WTC11 (cell line): ENCODE data around the gene POU2F3. TPM values are rescaled to one million over a fixed set of nuclear protein-coding genes. Genes with fewer than 3 reads are reported as not detected.

Experiments used
- ATF1 ChIP-seq: sonication (generic); formaldehyde crosslinking; IDR thresholded peaks from 2 replicates; pipeline ENCODE4 v1.8.1; 2023; ENCODE audit warnings: mild to moderate bottlenecking, moderate library complexity, missing genetic modification reagents
- CREM ChIP-seq: sonication (generic); formaldehyde crosslinking; IDR thresholded peaks from 2 replicates; pipeline ENCODE4 v1.8.1; 2022; ENCODE audit warnings: mild to moderate bottlenecking, missing genetic modification reagents, moderate library complexity
- FOXP1 ChIP-seq: sonication (generic); formaldehyde crosslinking; IDR thresholded peaks from 2 replicates; pipeline ENCODE4 v1.8.0; 2022; ENCODE audit warnings: missing genetic modification reagents, mild to moderate bottlenecking, moderate library complexity, borderline replicate concordance
- JAZF1 ChIP-seq: fragments of 250-450 bp; sonication (Bioruptor Pico); IDR thresholded peaks from 2 replicates; pipeline ENCODE4 v1.9.0; 2021; ENCODE audit warnings: moderate library complexity, mild to moderate bottlenecking, inconsistent platforms
- NFATC4 ChIP-seq: fragments of 250-450 bp; sonication (Bioruptor Pico); IDR thresholded peaks from 2 replicates; pipeline ENCODE4 v1.9.0; 2021; ENCODE audit warnings: mild to moderate bottlenecking
- OVOL2 ChIP-seq: fragments of 250-450 bp; sonication (Bioruptor Pico); IDR thresholded peaks from 2 replicates; pipeline ENCODE4 v1.9.0; 2021; ENCODE audit warnings: mild to moderate bottlenecking, borderline replicate concordance
- PRRX2 ChIP-seq: fragments of 250-450 bp; sonication (Bioruptor Pico); IDR thresholded peaks from 2 replicates; pipeline ENCODE4 v1.8.0; 2021; ENCODE audit warnings: mild to moderate bottlenecking
- SMAD3 ChIP-seq: sonication (generic); formaldehyde crosslinking; IDR thresholded peaks from 2 replicates; pipeline ENCODE4 v1.8.0; 2022; ENCODE audit warnings: missing genetic modification reagents, mild to moderate bottlenecking, borderline replicate concordance
- SMAD4 ChIP-seq: sonication (generic); formaldehyde crosslinking; IDR thresholded peaks from 2 replicates; pipeline ENCODE4 v1.8.0; 2022; ENCODE audit warnings: mild to moderate bottlenecking, missing genetic modification reagents
- ZNF671 ChIP-seq: fragments of 250-450 bp; sonication (Bioruptor Pico); IDR thresholded peaks from 2 replicates; pipeline ENCODE4 v1.8.0; 2021; ENCODE audit warnings: mild to moderate bottlenecking
- total RNA-seq: library from RNA; stranded (reverse); gene quantifications from 3 replicates; pipeline ENCODE4 v1.2.3, GENCODE V29; 2021
- TF ChIP-seq, protein P1 (sequence below): sonication (generic); formaldehyde crosslinking; IDR thresholded peaks from 2 replicates; pipeline ENCODE4 v1.8.1; 2023; ENCODE audit warnings: mild to moderate bottlenecking, missing genetic modification reagents, moderate library complexity
- TF ChIP-seq, protein P2 (sequence below): fragments of 250-450 bp; sonication (Bioruptor Pico); conservative IDR thresholded peaks from 2 replicates; pipeline ENCODE4 v1.9.0; 2021; ENCODE audit warnings: mild to moderate bottlenecking
- TF ChIP-seq, protein P3 (sequence below): sonication (generic); formaldehyde crosslinking; IDR thresholded peaks from 2 replicates; pipeline ENCODE4 v1.8.0; 2022; ENCODE audit warnings: mild to moderate bottlenecking, missing genetic modification reagents
- TF ChIP-seq, protein P4 (sequence below): sonication (generic); formaldehyde crosslinking; IDR thresholded peaks from 2 replicates; pipeline ENCODE4 v1.8.0; 2023; ENCODE audit warnings: missing genetic modification reagents, mild to moderate bottlenecking, borderline replicate concordance
- TF ChIP-seq, protein P5 (sequence below): fragments of 250-450 bp; sonication (Bioruptor Pico); IDR thresholded peaks from 2 replicates; pipeline ENCODE4 v1.9.0; 2021; ENCODE audit warnings: mild to moderate bottlenecking, borderline replicate concordance
- TF ChIP-seq, protein P6 (sequence below): fragments of 250-450 bp; sonication (Bioruptor Pico); IDR thresholded peaks from 2 replicates; pipeline ENCODE4 v1.8.0; 2021; ENCODE audit warnings: mild to moderate bottlenecking
- TF ChIP-seq, protein P7 (sequence below): sonication (generic); formaldehyde crosslinking; IDR thresholded peaks from 2 replicates; pipeline ENCODE4 v1.8.1; 2022; ENCODE audit warnings: mild to moderate bottlenecking, missing genetic modification reagents, moderate library complexity, borderline replicate concordance

The POU2F3 gene
- total RNA-seq, 1 experiment from 2014 or later, result 0.61 TPM

DNA sequence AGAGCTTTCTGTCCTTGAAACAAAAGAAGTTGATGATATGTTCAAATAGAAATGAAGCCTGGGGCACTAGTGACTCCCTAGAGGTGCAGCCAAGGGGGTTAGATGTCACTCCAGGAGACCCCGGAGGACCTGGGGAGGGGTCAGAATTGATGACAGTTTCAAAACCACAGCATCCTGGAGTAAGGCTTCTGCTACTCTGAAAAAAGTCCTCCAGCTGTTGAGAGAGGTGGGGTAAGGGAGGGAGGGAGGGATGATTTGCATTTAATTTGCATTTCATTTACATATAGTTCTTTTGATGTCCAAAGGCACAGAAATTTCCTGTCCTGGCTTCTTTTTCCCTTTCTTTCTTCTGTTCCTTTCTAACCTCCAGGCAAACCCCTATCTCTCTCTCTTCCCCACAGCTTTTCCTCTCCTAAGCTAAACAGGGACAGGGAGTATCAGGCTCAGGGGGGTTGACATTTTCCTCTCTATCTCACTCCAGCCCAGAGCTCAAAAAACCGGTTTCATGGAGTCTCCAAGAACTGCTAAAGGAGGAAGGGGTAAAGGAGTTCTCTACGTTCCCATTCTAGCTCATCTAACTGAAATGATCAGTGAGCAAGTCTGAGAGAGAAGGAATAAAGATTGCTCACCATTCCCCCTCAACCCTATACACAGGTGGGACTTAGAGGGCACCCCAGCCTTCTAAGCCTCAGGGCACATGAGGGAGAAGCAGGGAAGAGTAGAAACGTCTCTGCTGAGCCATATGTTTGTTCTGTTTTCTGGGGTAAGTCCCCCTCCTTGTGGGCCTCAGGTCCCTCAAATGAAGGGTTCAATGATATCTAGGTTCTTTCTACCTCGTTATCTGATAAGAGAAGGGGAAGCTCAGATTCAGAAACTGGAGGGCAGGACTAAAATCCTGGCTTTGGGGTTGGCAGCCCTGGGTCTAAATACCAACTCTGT, 3.5 kb upstream of the POU2F3 start (continued):
- TF ChIP-seq, protein P1, sequence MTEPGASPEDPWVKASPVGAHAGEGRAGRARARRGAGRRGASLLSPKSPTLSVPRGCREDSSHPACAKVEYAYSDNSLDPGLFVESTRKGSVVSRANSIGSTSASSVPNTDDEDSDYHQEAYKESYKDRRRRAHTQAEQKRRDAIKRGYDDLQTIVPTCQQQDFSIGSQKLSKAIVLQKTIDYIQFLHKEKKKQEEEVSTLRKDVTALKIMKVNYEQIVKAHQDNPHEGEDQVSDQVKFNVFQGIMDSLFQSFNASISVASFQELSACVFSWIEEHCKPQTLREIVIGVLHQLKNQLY (CRISPR knock-in tag), result 0 out of 2 replicates have a peak, but pooled peaks have one; percentile 81
- TF ChIP-seq CREM (CRISPR knock-in tag) (0 out of 2 replicates have a peak, but pooled peaks have one; percentile 71), JAZF1 (CRISPR knock-in tag) (no peak; the same call in 1 of the 2 replicates), ZNF671 (CRISPR knock-in tag) (peak; percentile 99), SMAD3 (CRISPR knock-in tag) (peak; percentile 85; the same call in 1 of the 2 replicates), NFATC4 (CRISPR knock-in tag) (peak; percentile 99), PRRX2 (peak; percentile 98), FOXP1 (CRISPR knock-in tag) (no peak; the same call in 1 of the 2 replicates), SMAD4 (peak; percentile 63; the same call in 1 of the 2 replicates), ATF1 (CRISPR knock-in tag) (0 out of 2 replicates have a peak, but pooled peaks have one; percentile 33), OVOL2 (CRISPR knock-in tag) (no peak)
- TF ChIP-seq, protein P2, sequence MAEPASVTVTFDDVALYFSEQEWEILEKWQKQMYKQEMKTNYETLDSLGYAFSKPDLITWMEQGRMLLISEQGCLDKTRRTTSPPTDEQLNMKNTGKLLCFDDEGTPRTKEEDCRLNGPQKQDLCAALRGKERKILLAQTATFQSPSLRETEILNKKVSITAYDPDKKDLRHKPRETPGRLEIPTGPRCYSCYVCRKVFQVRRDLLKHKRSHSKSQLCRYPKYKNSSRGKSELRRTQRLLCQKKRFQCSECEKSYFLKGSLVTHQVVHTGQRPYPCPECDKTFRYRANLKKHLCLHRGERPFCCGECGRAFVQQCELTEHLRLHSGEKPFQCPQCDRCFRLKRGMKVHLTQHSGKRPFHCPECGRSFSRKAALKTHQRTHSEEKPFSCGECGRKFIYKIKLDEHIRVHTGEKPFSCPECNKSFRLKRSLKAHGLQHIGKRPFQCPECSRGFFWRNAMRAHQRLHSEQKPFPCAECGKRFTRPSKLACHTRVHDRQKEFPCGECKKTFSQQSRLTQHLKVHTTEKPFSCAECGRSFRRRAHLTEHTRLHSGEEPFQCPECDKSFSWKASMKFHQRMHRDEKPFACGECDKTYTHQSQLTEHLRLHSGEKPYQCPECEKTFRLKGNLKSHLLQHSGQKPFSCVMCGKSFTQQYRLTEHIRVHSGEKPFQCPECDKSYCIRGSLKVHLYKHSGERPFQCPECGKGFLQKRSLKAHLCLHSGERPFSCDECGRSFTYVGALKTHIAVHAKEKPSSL, result peak; percentile 88
- TF ChIP-seq, protein P3, sequence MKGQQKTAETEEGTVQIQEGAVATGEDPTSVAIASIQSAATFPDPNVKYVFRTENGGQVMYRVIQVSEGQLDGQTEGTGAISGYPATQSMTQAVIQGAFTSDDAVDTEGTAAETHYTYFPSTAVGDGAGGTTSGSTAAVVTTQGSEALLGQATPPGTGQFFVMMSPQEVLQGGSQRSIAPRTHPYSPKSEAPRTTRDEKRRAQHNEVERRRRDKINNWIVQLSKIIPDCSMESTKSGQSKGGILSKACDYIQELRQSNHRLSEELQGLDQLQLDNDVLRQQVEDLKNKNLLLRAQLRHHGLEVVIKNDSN (CRISPR knock-in tag), result 0 out of 2 replicates have a peak, but pooled peaks have one; percentile 22
- TF ChIP-seq, protein P4, sequence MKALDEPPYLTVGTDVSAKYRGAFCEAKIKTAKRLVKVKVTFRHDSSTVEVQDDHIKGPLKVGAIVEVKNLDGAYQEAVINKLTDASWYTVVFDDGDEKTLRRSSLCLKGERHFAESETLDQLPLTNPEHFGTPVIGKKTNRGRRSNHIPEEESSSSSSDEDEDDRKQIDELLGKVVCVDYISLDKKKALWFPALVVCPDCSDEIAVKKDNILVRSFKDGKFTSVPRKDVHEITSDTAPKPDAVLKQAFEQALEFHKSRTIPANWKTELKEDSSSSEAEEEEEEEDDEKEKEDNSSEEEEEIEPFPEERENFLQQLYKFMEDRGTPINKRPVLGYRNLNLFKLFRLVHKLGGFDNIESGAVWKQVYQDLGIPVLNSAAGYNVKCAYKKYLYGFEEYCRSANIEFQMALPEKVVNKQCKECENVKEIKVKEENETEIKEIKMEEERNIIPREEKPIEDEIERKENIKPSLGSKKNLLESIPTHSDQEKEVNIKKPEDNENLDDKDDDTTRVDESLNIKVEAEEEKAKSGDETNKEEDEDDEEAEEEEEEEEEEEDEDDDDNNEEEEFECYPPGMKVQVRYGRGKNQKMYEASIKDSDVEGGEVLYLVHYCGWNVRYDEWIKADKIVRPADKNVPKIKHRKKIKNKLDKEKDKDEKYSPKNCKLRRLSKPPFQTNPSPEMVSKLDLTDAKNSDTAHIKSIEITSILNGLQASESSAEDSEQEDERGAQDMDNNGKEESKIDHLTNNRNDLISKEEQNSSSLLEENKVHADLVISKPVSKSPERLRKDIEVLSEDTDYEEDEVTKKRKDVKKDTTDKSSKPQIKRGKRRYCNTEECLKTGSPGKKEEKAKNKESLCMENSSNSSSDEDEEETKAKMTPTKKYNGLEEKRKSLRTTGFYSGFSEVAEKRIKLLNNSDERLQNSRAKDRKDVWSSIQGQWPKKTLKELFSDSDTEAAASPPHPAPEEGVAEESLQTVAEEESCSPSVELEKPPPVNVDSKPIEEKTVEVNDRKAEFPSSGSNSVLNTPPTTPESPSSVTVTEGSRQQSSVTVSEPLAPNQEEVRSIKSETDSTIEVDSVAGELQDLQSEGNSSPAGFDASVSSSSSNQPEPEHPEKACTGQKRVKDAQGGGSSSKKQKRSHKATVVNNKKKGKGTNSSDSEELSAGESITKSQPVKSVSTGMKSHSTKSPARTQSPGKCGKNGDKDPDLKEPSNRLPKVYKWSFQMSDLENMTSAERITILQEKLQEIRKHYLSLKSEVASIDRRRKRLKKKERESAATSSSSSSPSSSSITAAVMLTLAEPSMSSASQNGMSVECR (CRISPR knock-in tag), result 0 out of 2 replicates have a peak, but pooled peaks have one; percentile 35
- TF ChIP-seq, protein P5, sequence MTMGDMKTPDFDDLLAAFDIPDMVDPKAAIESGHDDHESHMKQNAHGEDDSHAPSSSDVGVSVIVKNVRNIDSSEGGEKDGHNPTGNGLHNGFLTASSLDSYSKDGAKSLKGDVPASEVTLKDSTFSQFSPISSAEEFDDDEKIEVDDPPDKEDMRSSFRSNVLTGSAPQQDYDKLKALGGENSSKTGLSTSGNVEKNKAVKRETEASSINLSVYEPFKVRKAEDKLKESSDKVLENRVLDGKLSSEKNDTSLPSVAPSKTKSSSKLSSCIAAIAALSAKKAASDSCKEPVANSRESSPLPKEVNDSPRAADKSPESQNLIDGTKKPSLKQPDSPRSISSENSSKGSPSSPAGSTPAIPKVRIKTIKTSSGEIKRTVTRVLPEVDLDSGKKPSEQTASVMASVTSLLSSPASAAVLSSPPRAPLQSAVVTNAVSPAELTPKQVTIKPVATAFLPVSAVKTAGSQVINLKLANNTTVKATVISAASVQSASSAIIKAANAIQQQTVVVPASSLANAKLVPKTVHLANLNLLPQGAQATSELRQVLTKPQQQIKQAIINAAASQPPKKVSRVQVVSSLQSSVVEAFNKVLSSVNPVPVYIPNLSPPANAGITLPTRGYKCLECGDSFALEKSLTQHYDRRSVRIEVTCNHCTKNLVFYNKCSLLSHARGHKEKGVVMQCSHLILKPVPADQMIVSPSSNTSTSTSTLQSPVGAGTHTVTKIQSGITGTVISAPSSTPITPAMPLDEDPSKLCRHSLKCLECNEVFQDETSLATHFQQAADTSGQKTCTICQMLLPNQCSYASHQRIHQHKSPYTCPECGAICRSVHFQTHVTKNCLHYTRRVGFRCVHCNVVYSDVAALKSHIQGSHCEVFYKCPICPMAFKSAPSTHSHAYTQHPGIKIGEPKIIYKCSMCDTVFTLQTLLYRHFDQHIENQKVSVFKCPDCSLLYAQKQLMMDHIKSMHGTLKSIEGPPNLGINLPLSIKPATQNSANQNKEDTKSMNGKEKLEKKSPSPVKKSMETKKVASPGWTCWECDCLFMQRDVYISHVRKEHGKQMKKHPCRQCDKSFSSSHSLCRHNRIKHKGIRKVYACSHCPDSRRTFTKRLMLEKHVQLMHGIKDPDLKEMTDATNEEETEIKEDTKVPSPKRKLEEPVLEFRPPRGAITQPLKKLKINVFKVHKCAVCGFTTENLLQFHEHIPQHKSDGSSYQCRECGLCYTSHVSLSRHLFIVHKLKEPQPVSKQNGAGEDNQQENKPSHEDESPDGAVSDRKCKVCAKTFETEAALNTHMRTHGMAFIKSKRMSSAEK (CRISPR knock-in tag), result peak; percentile 98
- TF ChIP-seq, protein P6, sequence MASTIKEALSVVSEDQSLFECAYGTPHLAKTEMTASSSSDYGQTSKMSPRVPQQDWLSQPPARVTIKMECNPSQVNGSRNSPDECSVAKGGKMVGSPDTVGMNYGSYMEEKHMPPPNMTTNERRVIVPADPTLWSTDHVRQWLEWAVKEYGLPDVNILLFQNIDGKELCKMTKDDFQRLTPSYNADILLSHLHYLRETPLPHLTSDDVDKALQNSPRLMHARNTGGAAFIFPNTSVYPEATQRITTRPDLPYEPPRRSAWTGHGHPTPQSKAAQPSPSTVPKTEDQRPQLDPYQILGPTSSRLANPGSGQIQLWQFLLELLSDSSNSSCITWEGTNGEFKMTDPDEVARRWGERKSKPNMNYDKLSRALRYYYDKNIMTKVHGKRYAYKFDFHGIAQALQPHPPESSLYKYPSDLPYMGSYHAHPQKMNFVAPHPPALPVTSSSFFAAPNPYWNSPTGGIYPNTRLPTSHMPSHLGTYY (CRISPR knock-in tag), result peak; percentile 96
- TF ChIP-seq, protein P7, sequence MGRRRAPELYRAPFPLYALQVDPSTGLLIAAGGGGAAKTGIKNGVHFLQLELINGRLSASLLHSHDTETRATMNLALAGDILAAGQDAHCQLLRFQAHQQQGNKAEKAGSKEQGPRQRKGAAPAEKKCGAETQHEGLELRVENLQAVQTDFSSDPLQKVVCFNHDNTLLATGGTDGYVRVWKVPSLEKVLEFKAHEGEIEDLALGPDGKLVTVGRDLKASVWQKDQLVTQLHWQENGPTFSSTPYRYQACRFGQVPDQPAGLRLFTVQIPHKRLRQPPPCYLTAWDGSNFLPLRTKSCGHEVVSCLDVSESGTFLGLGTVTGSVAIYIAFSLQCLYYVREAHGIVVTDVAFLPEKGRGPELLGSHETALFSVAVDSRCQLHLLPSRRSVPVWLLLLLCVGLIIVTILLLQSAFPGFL (CRISPR knock-in tag), result peak; percentile 42; the same call in 1 of the 2 replicates
